ENCODE measurements around the gene UGP2.
"Not testable (repeated sequence)": the region's sequence is repeated elsewhere in the genome, so short reads cannot be mapped to it uniquely, and the experiment has no call there.

The UGP2 gene

DNA sequence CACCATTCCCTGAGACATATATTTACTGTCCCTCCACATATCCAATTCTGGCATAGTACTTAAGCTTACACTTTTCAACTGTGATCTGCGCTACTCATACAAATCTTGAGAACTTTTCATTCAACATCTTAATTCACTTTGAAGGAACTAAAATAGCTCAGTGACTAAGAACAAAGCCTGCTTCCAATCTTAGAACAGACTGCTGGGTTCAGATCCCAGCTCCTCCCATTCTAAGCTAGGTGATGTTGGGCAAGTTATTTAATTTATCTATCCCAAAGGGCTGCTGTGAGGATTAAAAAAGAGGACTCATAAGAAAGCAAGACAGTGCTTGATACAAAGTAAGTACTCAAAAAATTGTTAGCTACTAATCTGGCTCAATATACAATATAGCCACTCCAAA is 57.9 kb downstream of the UGP2 start:
- no peak for DNase-seq

DNA sequence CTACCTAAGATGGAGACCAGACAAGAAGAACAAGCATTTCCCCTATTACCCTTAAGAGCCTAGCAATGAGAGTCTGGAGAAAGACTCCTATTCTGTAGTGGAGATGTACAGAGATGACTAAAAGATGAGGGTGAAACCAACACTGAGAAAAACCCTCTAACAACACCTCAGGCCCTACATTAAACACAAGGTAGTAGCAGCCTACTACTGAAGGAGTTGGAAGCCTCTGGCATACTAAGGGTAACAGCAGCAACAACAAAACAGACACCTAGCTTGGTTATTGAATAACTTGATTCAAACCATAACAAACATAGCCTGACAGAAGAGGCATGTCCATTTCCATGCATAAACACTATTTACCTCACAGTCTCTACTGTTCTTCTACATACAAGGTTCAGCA is 60.5 kb downstream of the UGP2 start:
- DNase-seq: no peak

DNA sequence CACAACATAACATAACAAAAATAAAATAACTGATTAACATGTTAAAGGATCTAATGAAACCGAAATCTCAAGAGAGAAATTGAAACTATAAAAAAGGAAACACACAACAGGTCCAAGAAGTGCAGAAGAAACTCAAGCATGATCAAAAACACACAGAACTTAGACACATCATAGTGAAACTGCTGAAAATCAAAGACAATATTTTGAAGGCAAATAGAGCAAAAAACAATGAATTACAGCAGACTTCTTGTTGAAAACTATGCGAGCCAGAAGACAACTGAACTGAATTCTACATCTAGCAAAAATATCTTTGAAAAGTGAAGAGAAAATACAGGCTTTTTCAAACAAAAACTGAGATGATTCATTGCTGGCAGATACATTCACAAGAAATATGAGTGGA is 61.3 kb downstream of the UGP2 start:
- DNase-seq: peak; percentile 50

DNA sequence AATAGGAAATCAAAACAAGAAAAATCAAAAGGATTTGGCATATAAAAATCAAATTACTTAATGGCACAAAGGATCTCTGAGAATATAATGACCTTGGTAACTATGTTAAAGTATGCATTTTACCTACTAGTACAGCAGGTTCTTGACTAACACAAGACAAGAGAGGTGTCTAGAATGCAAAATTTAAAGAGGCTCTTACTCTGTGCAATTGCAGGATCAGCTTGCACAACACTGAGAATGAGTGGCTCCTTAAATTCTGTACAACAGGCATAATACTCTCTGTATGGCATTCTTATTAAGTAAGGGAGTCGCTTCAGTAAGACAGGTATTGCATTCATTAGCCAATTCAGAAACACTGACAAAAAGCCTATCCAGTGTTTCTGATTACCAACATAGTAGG is 72.6 kb downstream of the UGP2 start:
- no peak for DNase-seq

DNA sequence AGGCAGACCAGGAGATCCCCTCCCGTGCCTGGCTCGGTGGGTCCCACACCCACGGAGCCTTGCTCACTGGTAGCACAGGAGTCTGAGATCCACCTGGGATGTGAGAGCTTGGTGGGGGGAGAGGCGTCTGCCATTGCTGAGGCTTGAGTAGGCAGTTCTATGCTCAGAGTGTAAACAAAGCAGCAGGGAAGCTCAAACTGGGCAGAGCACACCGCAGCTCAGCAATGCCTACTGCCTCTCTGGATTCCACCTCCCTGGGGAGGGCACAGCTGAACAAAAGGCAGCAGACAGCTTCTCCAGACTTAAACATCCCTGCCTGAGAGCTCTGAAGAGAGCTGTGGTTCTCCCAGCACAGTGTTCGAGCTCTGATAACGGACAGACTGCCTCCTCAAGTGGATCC is 85.1 kb downstream of the UGP2 start:
- DNase-seq: no peak

DNA sequence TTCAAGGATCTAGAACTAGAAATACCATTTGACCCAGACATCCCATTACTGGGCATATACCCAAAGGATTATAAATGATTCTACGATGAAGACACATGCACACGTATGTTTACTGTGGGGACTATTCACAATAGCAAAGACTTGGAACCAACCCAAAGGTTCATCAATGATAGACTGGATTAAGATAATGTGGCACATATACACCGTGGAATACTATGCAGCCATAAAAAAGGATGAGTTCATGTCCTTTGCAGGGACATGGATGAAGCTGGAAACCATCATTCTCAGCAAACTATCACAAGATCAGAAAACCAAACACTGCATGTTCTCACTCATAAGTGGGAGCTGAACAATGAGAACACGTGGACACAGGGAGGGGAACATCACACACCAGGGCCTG is 90.4 kb downstream of the UGP2 start:
- not testable (repeated sequence) for DNase-seq
